ENCODE data around the gene KCNIP4.

KCNIP4 gene

DNA sequence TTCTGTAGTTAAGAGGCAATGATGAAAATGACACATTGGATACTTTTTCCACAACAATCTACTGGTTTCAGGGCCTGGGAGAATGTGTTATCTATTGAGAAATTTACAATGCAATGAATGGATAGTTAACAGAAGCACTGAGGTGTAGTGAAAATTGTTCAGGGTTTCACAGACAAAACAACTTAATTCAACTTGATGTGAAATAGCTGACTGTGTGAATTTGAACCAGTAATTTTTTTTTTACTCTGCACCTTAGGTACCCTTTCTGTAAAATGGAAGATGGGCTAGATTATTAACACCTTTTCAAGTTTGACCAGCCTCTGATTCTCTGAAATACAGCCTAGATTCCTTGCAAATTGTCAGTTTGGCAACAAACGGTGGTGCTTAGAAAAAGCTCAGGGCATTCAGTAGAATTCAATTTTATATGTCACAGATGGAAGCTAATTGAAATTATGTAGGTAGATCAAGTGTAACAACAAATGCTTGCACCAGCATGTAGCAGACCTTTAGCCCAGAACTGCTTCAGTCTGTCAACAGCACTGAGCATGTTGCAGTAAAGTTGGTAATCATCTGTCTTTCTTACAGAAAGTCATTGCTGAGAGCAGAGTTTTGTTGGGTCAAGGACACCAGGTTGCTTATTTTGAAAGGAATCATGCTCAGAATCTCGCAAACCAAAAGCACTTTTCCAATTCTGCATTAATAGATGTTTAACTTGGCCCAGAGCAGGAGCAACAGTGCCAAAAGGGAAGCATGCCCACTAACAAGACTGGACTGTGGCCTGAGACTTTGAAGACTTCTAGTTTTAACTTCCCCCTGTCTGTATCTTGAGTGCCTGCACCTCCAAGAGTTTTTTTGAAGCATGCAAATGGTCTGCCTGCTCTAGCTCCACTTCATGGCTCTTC lies 721.7 kb downstream of the KCNIP4 start:
- in situ Hi-C loops (cut with HindIII; ENCODE audit: low sequenced_read_pairs): no loop called here

DNA sequence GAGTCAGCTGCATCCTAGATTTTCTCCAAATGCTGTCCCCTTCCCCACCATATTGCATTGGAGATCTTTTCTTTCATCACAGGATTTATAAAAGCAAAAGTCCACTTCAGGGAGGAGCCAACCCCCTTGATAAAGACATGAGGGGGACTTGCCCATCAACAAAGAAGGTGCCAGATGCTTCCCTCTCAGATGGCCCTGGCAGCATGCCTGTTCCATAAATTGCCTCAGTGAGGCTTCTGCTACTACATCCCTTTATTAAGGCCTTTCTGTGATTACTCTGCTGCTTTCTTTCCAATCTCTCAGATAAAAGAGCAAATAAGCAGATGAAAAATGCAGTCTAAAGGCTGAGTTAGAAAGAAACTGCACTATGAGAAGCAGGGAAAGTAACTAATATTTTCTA lies 736.7 kb downstream of the KCNIP4 start:
- in situ Hi-C loops (cut with HindIII; ENCODE audit: low sequenced_read_pairs): no loop called here

DNA sequence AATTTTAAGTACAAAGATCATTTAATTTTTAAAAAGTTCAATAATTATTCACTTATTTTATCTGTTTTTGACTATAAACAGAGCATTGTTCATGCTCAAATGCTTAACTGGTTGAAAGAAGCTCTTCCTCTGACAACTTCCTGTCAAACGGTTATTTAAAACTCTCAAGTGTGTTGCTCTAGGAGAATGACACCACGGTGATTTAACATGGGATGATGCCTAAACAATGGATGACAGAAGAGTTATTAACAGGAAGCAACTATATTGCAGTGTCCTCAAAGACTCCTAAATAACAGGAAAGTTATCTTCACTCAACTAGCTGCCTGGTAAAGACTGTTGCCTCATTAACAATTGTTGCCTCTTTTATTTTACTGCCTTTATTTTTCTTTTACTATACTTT lies 738.7 kb downstream of the KCNIP4 start:
- in situ Hi-C loops (cut with HindIII; ENCODE audit: low sequenced_read_pairs): no loop called here

DNA sequence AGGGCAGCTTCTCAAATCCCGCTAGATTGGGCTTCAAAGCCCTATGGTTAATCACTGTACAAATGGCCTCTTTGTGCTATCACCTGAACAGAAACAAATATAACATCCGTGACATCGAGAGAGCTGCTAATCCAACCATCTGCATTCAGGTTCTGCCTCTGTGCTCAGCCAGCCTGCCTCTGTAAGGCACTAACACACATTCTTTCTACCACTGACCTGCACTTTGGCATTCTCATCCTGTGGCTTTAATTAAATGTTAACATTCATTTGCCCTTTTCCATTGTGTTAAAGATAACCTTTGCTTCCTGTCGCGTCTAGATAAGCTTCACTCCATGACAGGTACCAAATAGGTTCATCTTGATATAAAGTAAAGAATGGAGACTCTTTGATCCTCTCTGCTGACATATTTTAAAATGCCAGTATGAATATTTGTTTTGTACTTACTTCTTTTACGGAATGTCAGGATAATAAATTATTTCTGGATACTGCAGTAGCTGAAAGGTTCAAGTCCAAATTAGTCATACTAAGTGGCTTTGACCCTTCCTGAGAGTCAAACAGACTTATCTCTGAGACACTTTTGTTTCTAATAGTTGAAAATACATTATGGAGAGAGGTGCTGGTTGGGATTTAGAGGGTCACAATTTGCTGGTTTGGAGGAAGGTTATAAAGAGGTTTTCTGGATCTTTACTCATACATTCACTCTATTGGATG lies 742.6 kb downstream of the KCNIP4 start:
- in situ Hi-C loops (cut with HindIII; ENCODE audit: low sequenced_read_pairs): no loop called here

DNA sequence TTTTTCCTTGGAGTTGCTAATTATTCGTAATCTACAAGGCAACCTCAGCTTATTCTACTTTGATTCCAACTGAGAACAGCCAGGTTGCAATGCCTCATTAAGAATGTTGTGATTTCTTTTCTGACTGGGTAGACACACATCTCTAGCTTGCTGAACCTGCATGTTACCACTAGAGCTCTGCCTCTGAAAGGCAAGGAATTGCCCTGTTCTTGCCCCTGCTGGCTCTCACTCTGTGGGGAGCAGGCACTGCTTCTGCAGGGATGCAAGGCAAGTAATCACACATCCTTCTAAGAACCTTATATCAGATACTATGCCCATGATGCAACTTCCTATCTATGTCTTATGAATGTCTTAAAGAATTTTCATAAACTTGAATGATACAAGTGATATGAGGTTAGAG lies 745.2 kb downstream of the KCNIP4 start:
- in situ Hi-C loops (cut with HindIII; ENCODE audit: low sequenced_read_pairs): no loop called here

DNA sequence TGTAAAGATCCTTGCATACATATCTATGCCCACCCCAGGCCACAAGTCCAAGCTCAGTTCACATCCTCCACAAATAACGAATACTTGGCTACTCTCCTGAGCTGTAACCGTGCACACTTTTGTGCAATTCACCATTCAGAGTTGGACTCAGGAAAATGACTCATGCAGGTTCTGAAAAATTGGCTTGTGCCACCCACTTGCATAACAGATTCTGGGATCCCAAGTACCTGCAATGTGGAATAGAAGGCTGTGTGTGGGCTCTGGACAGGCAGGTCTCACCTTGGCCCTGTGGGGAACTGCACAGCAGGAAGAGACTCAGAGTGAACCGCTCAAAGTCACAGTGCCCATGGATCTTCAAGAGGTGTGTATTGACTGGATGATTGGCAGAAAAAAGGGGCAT lies 745.6 kb downstream of the KCNIP4 start:
- in situ Hi-C loops (cut with HindIII; ENCODE audit: low sequenced_read_pairs): no loop called here

DNA sequence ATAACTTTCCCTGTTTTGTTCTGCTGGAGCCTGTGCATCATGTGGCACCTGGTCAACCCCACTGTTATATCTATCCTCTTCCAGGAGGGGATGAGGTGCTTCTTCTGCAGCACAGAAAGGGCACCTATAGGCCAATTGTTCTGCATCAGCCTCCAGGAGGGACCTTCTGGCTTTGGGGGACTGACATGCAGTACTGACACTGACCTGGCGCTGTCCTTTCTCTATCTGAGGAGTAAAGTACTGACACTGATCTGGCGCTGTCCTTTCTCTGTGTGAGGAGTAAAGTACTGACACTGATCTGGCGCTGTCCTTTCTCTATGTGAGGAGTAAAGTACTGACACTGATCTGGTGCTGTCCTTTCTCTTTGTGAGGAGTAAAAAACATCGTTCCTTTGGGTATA lies 749.9 kb downstream of the KCNIP4 start:
- in situ Hi-C loops (cut with HindIII; ENCODE audit: low sequenced_read_pairs): no loop called here

DNA sequence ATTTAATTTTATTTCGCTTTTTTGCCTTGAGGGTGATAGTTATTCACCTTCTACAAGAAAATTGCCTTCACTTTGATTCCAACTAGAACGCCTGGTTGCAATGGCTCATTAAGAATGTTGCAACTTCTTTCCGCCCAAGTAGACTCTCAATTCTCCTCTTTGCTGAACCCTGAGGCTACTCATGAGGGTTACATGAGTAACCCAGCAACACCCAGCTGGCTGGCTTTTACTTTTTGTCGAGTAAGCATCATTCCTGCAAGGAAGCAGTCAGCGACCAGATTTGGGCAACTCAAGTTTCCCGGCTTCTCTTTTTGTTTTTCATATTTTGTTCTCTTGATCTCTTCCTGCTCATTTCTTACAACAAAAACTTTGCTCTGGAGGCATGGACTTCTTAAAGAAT lies 752.9 kb downstream of the KCNIP4 start:
- in situ Hi-C loops (cut with HindIII; ENCODE audit: low sequenced_read_pairs): no loop called here

DNA sequence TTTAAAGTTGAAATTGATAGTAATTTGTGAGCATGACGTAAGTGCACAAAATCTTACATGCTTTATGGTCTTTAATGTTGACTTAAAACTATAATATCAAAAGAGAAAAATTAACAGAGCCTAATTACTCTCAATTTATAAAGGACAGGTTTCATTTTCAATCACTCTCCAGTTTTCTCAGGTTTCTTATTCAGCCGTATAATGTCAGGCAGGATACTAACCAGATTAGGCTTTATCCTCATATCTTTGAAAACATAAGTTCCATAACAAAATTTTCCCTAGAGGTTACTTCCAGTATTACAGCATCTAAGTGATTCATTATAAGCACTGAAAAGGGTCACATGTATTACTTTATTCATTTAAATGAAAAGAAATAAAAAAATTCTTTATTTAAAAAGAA lies 756.2 kb downstream of the KCNIP4 start:
- in situ Hi-C loops (cut with HindIII; ENCODE audit: low sequenced_read_pairs): no loop called here

DNA sequence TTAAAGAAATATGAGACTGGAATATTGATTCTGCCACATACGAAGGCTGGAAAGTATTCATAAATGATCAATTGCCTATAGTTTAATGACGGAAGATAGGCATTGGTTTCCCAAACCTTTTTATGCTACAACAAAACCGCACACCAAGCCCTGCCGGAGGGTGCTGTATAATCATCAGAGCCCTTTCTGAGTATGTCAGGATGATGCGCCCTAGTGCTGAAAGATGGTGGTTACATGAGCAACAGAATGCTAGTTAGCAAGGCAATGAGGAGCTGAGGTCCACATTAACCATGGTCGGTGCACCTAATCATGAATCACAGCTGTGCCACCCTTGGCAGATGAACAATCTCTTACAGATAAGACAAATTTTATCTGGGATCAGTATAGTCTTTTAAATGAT lies 757.3 kb downstream of the KCNIP4 start:
- in situ Hi-C loops (cut with HindIII; ENCODE audit: low sequenced_read_pairs): no loop called here

DNA sequence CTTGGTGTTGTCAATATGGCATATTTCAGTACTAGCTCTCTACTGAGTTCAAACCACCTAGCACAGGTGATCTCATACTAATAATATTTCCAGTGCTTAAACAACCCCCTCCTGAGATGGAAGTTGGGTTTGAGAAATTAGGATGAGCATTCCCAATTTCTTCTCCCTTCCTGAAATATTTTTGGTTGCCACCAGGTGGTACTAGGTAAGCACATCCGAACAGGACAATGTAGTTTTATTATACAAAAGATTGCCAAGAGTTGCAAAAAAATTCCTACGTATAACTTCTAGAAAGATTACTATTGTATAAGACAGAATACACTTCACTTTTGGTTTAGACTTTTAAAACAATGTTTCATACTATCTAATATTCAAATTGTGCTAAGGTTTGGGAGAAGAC lies 763.8 kb downstream of the KCNIP4 start:
- in situ Hi-C loops (cut with HindIII; ENCODE audit: low sequenced_read_pairs): no loop called here

DNA sequence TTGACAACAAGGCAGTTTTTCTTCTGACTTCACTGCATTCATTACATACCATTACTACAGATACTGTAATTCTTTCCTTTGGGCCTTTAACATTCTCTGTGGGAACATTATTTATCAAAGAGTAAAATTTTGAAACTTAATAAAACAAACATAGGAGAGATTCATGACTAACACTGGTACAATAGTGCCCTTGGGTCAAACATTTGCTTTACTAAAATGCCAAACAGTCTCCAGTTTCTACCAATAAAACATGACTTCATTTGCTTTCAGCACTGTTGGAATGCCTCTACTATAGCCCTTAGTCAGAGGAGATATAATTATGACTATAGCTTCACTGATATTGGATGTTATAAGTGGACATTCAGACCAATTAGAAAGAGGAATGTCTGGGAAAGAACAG lies 766.9 kb downstream of the KCNIP4 start:
- in situ Hi-C loops (cut with HindIII; ENCODE audit: low sequenced_read_pairs): no loop called here

DNA sequence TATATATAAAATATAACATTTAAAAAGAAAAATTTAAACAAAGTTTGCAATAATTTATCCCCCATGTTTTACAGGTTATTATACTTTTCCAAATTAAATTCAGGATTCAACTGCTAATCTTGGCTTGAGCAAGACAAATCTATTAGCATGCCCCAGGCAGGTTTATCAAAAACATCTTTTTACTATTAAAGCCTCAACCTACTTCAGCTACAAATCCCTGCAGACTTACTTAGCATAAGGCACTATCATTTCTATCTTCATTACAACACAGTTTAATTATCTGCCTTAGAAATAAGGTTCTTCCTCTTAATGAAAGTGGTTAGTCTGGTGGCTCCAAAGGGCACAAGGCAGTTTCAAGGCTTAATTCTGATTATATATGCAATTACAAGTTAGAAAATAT lies 770.7 kb downstream of the KCNIP4 start:
- in situ Hi-C loops (cut with HindIII; ENCODE audit: low sequenced_read_pairs): no loop called here

DNA sequence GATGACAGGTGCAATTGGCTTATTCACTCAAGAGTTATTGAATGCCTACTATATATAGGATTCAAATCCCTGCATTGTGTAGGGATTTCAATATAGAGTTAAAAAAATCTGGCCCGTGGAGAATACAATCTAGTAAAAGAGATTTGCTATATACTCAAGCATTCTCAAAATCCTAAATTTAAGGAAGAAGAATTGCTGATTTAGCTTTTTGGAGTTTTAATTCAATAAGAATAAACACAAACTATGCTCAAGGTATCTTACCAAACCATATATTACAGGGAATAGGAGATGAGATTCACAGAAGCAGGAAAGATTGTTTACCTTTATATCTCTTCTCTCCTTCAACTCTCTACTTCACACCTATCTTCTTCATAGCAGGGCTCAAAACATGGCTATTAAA lies 771.5 kb downstream of the KCNIP4 start:
- in situ Hi-C loops (cut with HindIII; ENCODE audit: low sequenced_read_pairs): no loop called here

DNA sequence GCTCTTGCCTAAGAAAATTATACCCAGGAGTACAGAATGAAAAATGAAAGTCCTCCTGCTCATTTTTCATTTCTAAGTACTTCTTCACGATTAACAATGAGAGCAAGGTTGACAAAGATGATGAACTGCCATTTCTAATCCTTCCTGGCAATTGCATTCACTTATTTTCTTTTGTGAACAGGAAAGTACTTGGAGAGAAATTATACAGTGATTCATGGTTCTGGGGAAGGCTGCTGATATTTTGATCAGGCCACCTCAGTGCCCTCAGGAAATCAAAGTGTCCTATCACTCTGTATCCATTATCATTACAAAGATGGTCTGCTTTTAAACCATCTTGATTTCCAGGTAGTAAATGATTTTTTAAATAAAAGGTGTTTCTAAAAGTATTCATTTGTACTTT lies 780.9 kb downstream of the KCNIP4 start:
- in situ Hi-C loops (cut with HindIII; ENCODE audit: low sequenced_read_pairs): no loop called here

DNA sequence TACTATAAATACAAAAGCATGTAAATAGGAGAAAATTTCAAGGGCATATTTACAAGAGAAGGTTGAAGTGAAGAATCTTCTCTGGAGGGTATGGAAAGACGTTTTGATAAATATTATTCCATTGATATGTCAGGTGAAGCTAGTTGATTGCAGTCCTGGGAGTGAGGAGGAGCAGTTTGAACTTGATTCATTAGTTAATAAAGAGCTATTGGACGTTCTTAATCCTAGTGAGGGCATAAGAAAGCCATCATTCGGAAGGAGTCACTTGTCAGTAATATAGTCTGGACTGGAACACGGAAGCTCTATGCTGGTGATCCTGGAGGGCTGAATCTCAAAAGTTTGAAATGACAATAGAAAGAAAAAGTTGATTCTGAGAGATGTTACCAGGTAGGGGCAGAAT lies 793.2 kb downstream of the KCNIP4 start:
- in situ Hi-C loops (cut with HindIII; ENCODE audit: low sequenced_read_pairs): no loop called here

DNA sequence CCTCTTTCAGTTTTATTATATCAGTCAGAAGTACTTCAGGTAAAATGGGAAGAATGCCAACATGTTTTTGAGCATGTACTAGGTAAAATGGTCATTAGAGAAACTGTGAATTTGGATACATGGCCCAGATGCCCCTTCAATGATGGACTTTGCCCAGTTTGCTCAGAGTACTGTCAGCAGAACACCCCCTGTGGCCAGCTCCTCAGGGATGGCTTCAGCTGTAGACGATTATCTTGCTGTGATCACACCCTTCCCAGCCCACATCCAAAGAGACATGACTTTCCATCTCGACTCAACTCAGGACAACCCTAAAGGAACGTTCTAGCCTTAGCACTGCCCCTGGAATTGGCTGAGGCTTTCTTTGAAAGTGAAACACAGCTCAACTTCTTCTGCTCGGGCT lies 809.2 kb downstream of the KCNIP4 start:
- in situ Hi-C loops (cut with HindIII; ENCODE audit: low sequenced_read_pairs): no loop called here

DNA sequence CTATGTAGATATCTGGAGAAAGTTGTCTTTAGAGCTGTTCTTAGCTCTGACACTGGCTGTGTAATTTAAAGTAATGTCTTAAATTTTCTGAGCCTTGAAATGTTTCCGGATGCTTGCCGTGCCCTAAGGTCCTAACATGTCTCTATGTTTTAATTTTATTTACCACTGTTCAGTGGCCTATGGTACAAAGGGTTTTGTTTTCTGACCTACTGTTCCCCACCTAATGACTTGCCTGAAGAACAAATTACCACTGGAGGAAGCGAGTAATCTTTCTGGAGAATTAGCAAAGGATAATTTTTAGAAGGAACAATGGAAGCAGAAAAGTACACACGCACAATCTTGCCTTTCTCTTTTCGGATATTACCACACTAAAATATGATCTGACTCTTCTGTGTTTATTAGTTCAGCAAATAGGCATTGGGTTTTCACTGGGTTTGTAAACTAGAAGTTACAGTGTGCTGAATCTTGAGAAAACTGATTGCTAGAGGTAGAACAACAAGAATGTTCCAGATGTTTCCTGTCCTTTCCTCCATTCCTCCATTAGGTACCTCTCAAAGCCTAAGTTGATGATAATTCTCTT lies 812.4 kb downstream of the KCNIP4 start:
- in situ Hi-C loops (cut with HindIII; ENCODE audit: low sequenced_read_pairs): no loop called here

DNA sequence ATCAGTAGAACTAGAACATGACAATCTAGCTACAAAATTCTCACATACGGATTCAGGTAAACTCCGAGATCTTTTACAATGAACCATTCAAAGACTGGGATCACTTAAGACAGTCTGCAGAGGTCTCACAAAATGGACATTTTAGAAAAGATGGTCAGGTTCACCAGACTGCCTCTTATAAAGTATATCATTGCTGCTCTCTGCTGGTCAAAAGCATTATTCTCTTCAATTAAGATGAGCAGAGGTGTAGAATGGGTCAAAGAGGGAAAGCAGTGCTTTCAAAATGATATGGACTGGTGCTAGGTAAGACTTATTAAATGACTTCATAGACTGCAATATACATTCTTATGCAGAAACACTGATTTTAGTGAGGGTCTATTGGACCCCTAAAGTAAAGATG lies 813.6 kb downstream of the KCNIP4 start:
- in situ Hi-C loops (cut with HindIII; ENCODE audit: low sequenced_read_pairs): no loop called here

DNA sequence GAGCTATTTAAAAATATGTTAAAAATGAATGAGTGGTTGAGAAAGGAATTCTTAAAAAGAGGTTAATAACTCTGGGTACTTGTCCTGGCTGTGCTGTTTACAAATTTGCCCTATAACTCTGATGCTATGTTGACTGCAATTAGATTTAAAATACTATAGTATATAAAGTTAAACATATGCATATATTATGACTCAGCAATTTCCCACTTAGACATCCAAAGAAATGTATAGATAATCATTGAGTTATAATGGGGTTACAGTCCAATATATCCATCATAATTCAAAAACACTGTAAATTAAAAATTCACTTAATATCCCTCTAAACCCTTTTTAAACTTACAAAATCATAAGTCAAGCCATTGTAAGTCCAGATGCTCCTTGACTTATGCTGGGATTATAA lies 818.0 kb downstream of the KCNIP4 start:
- in situ Hi-C loops (cut with HindIII; ENCODE audit: low sequenced_read_pairs): no loop called here

DNA sequence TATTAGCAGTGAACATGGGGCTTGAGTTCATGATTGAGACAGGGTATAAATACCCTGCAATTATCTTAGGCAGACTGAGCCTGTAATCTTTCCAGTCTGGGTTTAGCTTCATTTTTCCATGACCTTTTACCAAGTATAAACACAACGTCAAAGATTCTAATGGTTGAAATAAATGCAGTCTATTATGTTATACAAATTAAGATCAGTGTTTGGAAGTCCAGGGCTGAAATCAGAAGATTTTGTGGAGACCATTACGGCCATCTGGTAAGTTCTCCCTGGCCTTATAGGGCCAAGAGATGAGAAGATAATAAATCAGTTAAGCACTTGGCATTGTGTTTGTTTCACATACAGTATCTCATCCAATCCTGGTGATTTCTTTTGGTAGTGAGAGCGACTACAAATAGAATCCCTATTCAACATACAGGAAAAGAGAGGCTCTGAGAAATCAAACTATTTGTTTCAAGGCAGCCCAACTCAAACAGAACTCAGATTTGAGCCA lies 822.5 kb downstream of the KCNIP4 start:
- in situ Hi-C loops (cut with HindIII; ENCODE audit: low sequenced_read_pairs): no loop called here

DNA sequence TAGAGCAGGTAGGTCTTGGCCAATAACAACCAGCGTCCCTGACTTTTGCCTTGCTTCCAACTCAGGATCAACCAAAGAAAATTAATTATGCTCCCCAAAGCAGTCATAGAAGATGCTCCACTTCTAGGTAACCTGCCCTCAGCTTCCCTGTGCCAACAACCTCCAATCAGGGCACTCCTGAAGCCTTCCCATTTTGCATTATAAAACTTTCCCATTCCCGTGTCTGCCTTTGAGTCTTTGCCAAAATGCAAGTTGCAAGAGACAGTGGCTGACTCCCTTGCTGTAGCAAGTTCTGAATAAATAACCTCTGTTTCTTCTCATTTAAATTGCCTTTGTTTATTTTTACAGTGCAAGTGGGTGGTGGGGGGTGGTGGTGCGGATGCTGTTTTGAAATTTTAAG lies 830.3 kb downstream of the KCNIP4 start:
- in situ Hi-C loops (cut with HindIII; ENCODE audit: low sequenced_read_pairs): no loop called here

Data from DLD1 (cell line).